Measurements from ENCODE around the gene TM7SF2. TPM values are rescaled to one million over a fixed set of nuclear protein-coding genes. Genes with fewer than 3 reads are reported as not detected.
A peak's percentile ranks its signal among the peaks of the same experiment; 100 is the strongest.

The TM7SF2 gene
- total and polyA plus RNA-seq, 2 of the 13 experiments (the other 11 are each of a cell fraction or from before 2014, with no cell fraction given) = 56.0 to 66.9 TPM

GRCh38 chr11:65095974-65096806 is 15.5 kb upstream of the TM7SF2 start, which contains the start of gene VPS51 (continued):
- TF ChIP-seq ZNF281 (CRISPR knock-in tag; IDR thresholded peaks at IDR 0.05; ENCODE audit: borderline replicate concordance) (peak; percentile 63), ZNF891 (CRISPR knock-in tag; IDR thresholded peaks at IDR 0.05) (peak; percentile 83; the same call in 1 of the 2 replicates), TRIM24 (CRISPR knock-in tag; IDR thresholded peaks at IDR 0.05) (no peak), ZBTB40 (IDR thresholded peaks at IDR 0.05) (peak; percentile 100), ZBTB40 (CRISPR knock-in tag; IDR thresholded peaks at IDR 0.05) (peak; percentile 100), ZNF709 (CRISPR knock-in tag; IDR thresholded peaks at IDR 0.05) (no peak), ZNF318 (CRISPR knock-in tag; IDR thresholded peaks at IDR 0.05) (0 out of 2 replicates have a peak, but pooled peaks have one; percentile 48)

All from HepG2 (cell line).